Colonic mucosa (tissue), 4 donors: ENCODE data around the gene ANTXR1. TPM values are rescaled to one million over a fixed set of nuclear protein-coding genes. Genes with fewer than 3 reads are reported as not detected.

Source experiments
- DNase-seq: peaks from one replicate; pipeline ENCODE4 v3.0.0-alpha.2; 2020
- H3K27ac ChIP-seq: fragments of 200-600 bp; one replicate; pipeline ENCODE4 v1.8.0; 2021
- H3K27me3 ChIP-seq: fragments of 200-600 bp; one replicate; pipeline ENCODE4 v1.8.0; 2021
- H3K36me3 ChIP-seq: fragments of 200-600 bp; one replicate; pipeline ENCODE4 v1.8.0; 2021
- H3K4me1 ChIP-seq: fragments of 200-600 bp; one replicate; pipeline ENCODE4 v1.8.0; 2021; ENCODE audit warnings: mild to moderate bottlenecking
- H3K4me3 ChIP-seq: fragments of 200-600 bp; one replicate; pipeline ENCODE4 v1.8.0; 2021
- H3K9ac ChIP-seq, 2 donors: one replicate each; pipeline ENCODE4 v1.7.0; 2013; ENCODE audit warnings: control low read depth in 2 of 2, low read depth in 2 of 2, low read length in 2 of 2
- H3K9me3 ChIP-seq: fragments of 200-600 bp; one replicate; pipeline ENCODE4 v1.8.0; 2021
- intact Hi-C: fragments of 100-400 bp; cut with DNase I; formaldehyde crosslinking; loops from one replicate; pipeline ENCODE4 v1.14.1; 2022
- total RNA-seq, 2 donors: library from RNA; stranded (reverse); fragmentation: NEBNext Ultra II Directional in 1 of 2; extraction: Animal tissue kit (Norgen Biotek cat#: 25700) in 1 of 2; gene quantifications; one replicate each; pipeline ENCODE4 v1.2.1, GENCODE V29; 2021
- TF ChIP-seq, protein P1 (sequence below): fragments of 200-600 bp; IDR thresholded peaks from one replicate; pipeline ENCODE4 v1.8.0; 2022; ENCODE audit warnings: antibody characterized with exemption, mild to moderate bottlenecking
- donor health status: healthy.
- donor health status: DM: no; HTN: no; CAD: no.
- donor health status: DM: no; HTN: no; CAD: no.

The ANTXR1 gene
- total RNA-seq, 2 donors from 2014 or later, result 8.1 to 17.0 TPM

DNA sequence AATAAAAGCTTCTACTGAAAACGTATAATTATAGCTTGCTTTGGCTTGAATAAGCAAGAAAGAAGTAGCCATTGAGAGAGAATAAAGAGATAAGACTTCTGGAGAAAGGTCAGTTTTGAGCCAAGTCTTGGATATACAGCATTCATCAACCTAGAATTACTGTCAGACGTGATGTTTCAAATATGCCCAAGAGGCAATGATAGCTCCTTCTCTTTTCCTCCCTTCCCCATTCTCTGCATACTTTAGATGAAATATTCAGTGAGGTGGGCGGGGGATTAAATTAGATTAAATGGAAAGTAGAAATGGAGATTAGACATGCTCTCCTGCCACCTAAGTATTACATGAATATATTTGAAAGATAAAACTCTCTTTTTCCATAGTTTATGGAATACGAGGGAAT is 8.7 kb downstream of the ANTXR1 start:
- H3K9ac ChIP-seq, result no peak overlapping the region
- H3K27ac ChIP-seq, result no peak overlapping the region
- no peaks in the 10 kb centered on the region for H3K27me3 ChIP-seq
- H3K4me3 ChIP-seq, result no peak overlapping the region
- TF ChIP-seq, protein P1, sequence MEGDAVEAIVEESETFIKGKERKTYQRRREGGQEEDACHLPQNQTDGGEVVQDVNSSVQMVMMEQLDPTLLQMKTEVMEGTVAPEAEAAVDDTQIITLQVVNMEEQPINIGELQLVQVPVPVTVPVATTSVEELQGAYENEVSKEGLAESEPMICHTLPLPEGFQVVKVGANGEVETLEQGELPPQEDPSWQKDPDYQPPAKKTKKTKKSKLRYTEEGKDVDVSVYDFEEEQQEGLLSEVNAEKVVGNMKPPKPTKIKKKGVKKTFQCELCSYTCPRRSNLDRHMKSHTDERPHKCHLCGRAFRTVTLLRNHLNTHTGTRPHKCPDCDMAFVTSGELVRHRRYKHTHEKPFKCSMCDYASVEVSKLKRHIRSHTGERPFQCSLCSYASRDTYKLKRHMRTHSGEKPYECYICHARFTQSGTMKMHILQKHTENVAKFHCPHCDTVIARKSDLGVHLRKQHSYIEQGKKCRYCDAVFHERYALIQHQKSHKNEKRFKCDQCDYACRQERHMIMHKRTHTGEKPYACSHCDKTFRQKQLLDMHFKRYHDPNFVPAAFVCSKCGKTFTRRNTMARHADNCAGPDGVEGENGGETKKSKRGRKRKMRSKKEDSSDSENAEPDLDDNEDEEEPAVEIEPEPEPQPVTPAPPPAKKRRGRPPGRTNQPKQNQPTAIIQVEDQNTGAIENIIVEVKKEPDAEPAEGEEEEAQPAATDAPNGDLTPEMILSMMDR, result no peak
- no peak for DNase-seq
- no peaks in the 10 kb centered on the region for H3K36me3 ChIP-seq
- peaks cover 5% of the 10 kb centered on the region for H3K4me1 ChIP-seq
- H3K9me3 ChIP-seq, result no peaks in the 10 kb centered on the region
- intact Hi-C loops, result no loop called here

- Histone ChIP-seq H3K27ac (no peak overlapping the region), H3K9ac (no peak overlapping the region), H3K9me3 (no peaks in the 10 kb centered on the region), H3K4me1 (peaks cover 5% of the 10 kb centered on the region), H3K4me3 (no peak overlapping the region), H3K27me3 (no peaks in the 10 kb centered on the region), H3K36me3 (no peaks in the 10 kb centered on the region)
- intact Hi-C loops, result no loop called here
- no peak for DNase-seq
- TF ChIP-seq, protein P1, result no peak
Observed at GRCh38 chr2:69022548-69022947, 9.6 kb downstream of the ANTXR1 start.

- peaks cover 5% of the 10 kb centered on the region for H3K4me1 ChIP-seq
- intact Hi-C loops, result no loop called here
- no peaks in the 10 kb centered on the region for H3K36me3 ChIP-seq
- no peaks in the 10 kb centered on the region for H3K9me3 ChIP-seq
- no peak for DNase-seq
- no peak overlapping the region for H3K9ac ChIP-seq
- H3K27me3 ChIP-seq, result no peaks in the 10 kb centered on the region
- no peak overlapping the region for H3K4me3 ChIP-seq
- TF ChIP-seq, protein P1, result no peak
- no peak overlapping the region for H3K27ac ChIP-seq
Observed at GRCh38 chr2:69023236-69023635, 10.3 kb downstream of the ANTXR1 start.

- Histone ChIP-seq H3K36me3 (no peaks in the 10 kb centered on the region), H3K9me3 (no peaks in the 10 kb centered on the region), H3K4me1 (no peaks in the 10 kb centered on the region), H3K4me3 (no peak overlapping the region), H3K9ac (no peak overlapping the region), H3K27me3 (no peaks in the 10 kb centered on the region), H3K27ac (no peak overlapping the region)
- intact Hi-C loops, result loop anchor here (5.0 kb wide), 1 partner anchor 281 kb away; no protein-coding TSS in a partner anchor
- TF ChIP-seq, protein P1, result peak; percentile 36
- DNase-seq, result peak; percentile 68
Observed at GRCh38 chr2:69026026-69026425, 13.0 kb downstream of the ANTXR1 start.

- no peaks in the 10 kb centered on the region for H3K4me1 ChIP-seq
- H3K27ac ChIP-seq, result no peak overlapping the region
- H3K9ac ChIP-seq, result no peak overlapping the region
- no peak for DNase-seq
- intact Hi-C loops, result loop anchor here (5.0 kb wide), 1 partner anchor 280 kb away; no protein-coding TSS in a partner anchor
- TF ChIP-seq, protein P1, result no peak
- no peaks in the 10 kb centered on the region for H3K9me3 ChIP-seq
- H3K27me3 ChIP-seq, result no peaks in the 10 kb centered on the region
- no peaks in the 10 kb centered on the region for H3K36me3 ChIP-seq
- H3K4me3 ChIP-seq, result no peak overlapping the region
Observed at GRCh38 chr2:69026691-69027459, 13.9 kb downstream of the ANTXR1 start.
